ENCODE results near the gene HOXB2. TPM values are rescaled to one million over a fixed set of nuclear protein-coding genes. Genes with fewer than 3 reads are reported as not detected.
A peak's percentile ranks its signal among the peaks of the same experiment; 100 is the strongest.

Gene HOXB2
- total and polyA plus RNA-seq, 2 of the 8 experiments (the other 6 are each of a cell fraction or from before 2014, with no cell fraction given): not detected

DNA sequence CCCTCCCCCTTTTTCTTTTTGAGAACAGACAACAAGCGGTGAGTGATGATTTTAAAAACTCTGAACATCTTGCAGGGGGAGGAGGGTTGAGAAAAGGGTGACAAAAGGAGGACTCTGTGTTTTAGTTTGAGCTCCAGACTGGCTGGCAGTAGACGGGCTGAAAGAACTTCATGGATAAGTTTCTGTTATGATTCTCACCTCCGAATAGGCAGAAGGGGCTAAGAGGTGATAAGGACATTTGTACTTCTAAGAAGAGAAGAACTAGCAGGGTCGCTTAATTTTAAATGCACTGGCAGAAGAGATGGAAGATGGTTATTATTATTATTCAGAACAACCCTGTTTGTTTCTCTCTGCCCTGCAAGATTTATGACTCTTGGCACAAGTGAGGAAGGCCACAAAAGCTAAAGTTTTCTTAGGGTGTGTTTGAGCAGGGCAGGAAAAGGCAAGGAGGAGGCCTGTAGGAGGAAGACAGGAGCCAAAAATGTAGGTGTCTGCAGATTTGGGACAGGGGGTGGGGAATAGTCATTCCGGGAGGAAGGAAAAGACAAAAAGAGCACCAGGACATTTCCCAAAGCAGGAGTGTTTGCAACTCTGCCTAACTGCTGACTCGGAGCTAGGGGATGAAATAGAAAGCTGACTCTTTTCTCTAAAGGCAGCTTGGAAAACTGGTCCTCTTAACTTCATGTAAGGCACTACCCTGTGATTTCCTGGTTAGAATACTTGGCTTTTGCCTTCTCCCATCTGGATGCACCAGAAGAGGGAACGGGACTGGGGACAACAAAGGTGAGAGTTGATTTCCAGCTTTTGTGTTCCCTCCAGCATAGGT is 11.9 kb upstream of the HOXB2 start:
- Histone ChIP-seq H4K8ac (ENCODE audit: extremely low read depth, insufficient read depth, low read length) (no peak overlapping the region), H4K5ac (ENCODE audit: insufficient read length, low read depth, low read length) (no peak overlapping the region), H3K4me3 (ENCODE audit: extremely low read depth in 1 of 4, insufficient read depth in 2 of 4, low read depth in 3 of 4, low read length in 4 of 4) (no peak overlapping the region), H3K9ac (replicated peaks in 1 of 4; ENCODE audit: extremely low read depth in 1 of 4, low read depth in 3 of 4, low read length in 3 of 4) (no peak overlapping the region), H2BK120ac (replicated peaks; ENCODE audit: low read depth, low read length) (no peak overlapping the region), H2BK20ac (ENCODE audit: low read length) (no peak overlapping the region), H4K91ac (replicated peaks; ENCODE audit: insufficient read length, low read length) (no peak overlapping the region), H3K4me2 (ENCODE audit: insufficient read depth in 1 of 2, low read depth in 2 of 2, low read length in 2 of 2) (no peak overlapping the region), H3K36me3 (ENCODE audit: control insufficient read depth in 2 of 4, insufficient read depth in 4 of 4, low read length in 3 of 4) (peaks cover 0 to 8% (median 0%) of the 10 kb centered on the region in 4 experiments; a peak in 1 of 8 replicates), H3K18ac (ENCODE audit: extremely low read depth, low read length) (no peak overlapping the region; the same call in 1 of the 2 replicates), H2BK15ac (ENCODE audit: low read length) (no peak overlapping the region), H3K9me3 (ENCODE audit: insufficient read depth in 2 of 2, low read depth in 1 of 2, low read length in 1 of 2) (no peaks in the 10 kb centered on the region), H2BK5ac (ENCODE audit: low read depth, low read length) (no peak overlapping the region), H2AK5ac (ENCODE audit: low read depth, low read length) (no peak overlapping the region), H3K27me3 (replicated peaks in 1 of 4; ENCODE audit: control insufficient read depth in 3 of 4, extremely low read depth in 1 of 4, insufficient read depth in 3 of 4, low read length in 3 of 4) (peaks cover 98 to 100% (median 99%) of the 10 kb centered on the region in 4 experiments), H4K20me1 (replicated peaks in 1 of 2; ENCODE audit: control insufficient read depth in 1 of 2, insufficient read depth in 2 of 2, low read length in 2 of 2) (peaks cover 22 to 33% of the 10 kb centered on the region in 2 experiments), H3K79me2 (ENCODE audit: control insufficient read depth in 1 of 2, insufficient read depth in 2 of 2, low read length in 2 of 2) (no peaks in the 10 kb centered on the region), H3K23me2 (ENCODE audit: low read depth, low read length) (no peaks in the 10 kb centered on the region), H2AFZ (ENCODE audit: low read length) (no peak overlapping the region), H2BK12ac (ENCODE audit: low read depth, low read length) (no peak overlapping the region), H3K56ac (replicated peaks; ENCODE audit: insufficient read length, low read depth, low read length) (no peak overlapping the region), H3K79me1 (ENCODE audit: low read depth, low read length) (no peaks in the 10 kb centered on the region), H3K4ac (replicated peaks; ENCODE audit: insufficient read length, low read depth, low read length) (no peak overlapping the region), H3K27ac (ENCODE audit: low read depth, low read length) (no peak overlapping the region), H3K23ac (ENCODE audit: insufficient read length) (no peak overlapping the region), H3K14ac (ENCODE audit: insufficient read length) (no peak overlapping the region), H3K4me1 (replicated peaks in 1 of 4; ENCODE audit: control insufficient read depth in 3 of 4, insufficient read depth in 4 of 4, low read length in 3 of 4) (peaks cover 0 to 11% (median 8%) of the 10 kb centered on the region in 4 experiments; a peak in 5 of 7 replicates)
- DNase-seq (ENCODE audit: low read depth in 1 of 2, low spot score in 2 of 2): no peak
- FAIRE-seq: no peak
- 19% methylated on average over 7 of the region's 7 CpGs; no CpG with 5 or more reads in 1 of the 2 experiments for WGBS, 2 experiments (ENCODE audit: extremely low coverage in 1 of 2, insufficient coverage in 1 of 2, insufficient read length in 1 of 2, insufficient replicate concordance in 2 of 2, low coverage in 1 of 2, low lambda C conversion rate in 2 of 2, missing lambda C conversion rate in 1 of 2)
- ChIA-PET CTCF (ENCODE audit: partially characterized antibody) (interaction anchor here (0.6 to 4.0 kb wide), 14 partner anchors 10 to 249 kb away, joined by 3 to 18 read pairs (median 4); no protein-coding TSS in a partner anchor), POLR2A (ENCODE audit: partially characterized antibody) (interaction anchor here (1.0 to 1.7 kb wide), 4 partner anchors 10 to 13 kb away, joined by 3 to 8 read pairs (median 4); no protein-coding TSS in a partner anchor)
- TF ChIP-seq SUZ12 (IDR thresholded peaks at IDR 0.05; ENCODE audit: low read length) (peak; percentile 34; the same call in 1 of the 2 replicates), SP4 (IDR thresholded peaks at IDR 0.05; ENCODE audit: low read length) (no peak), CHD2 (IDR thresholded peaks at IDR 0.05; ENCODE audit: low read length) (no peak), CHD1 (IDR thresholded peaks at IDR 0.05; ENCODE audit: low read depth, low read length) (no peak), YY1 (IDR thresholded peaks at IDR 0.05; ENCODE audit: low read depth, low read length) (no peak), KDM5A (IDR thresholded peaks at IDR 0.05; ENCODE audit: low read length) (no peak), CBX8 (IDR thresholded peaks at IDR 0.05; ENCODE audit: borderline replicate concordance, low read depth, low read length) (peak; percentile 68; the same call in 1 of the 2 replicates), EZH2 (IDR thresholded peaks at IDR 0.05; ENCODE audit: low read depth, low read length, severe bottlenecking) (peak; percentile 84), ASH2L (IDR thresholded peaks at IDR 0.05; ENCODE audit: low read length) (no peak), BCL11A (IDR thresholded peaks at IDR 0.05; ENCODE audit: low read depth in 2 of 2, low read length in 2 of 2) (no peak), RNF2 (IDR thresholded peaks at IDR 0.05; ENCODE audit: borderline replicate concordance, low read depth, low read length, missing control alignments, poor library complexity, severe bottlenecking) (peak; percentile 1)
- TF ChIP-seq, protein P1, sequence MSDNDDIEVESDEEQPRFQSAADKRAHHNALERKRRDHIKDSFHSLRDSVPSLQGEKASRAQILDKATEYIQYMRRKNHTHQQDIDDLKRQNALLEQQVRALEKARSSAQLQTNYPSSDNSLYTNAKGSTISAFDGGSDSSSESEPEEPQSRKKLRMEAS (IDR thresholded peaks at IDR 0.05): no peak
